Astrocyte of the hippocampus (primary cell): Measurements from ENCODE around the gene FOXN1.
"Not testable (repeated sequence)": the region's sequence is repeated elsewhere in the genome, so short reads cannot be mapped to it uniquely, and the experiment has no call there.

Experiments used
- DNase-seq: peaks from one replicate; pipeline ENCODE4 v3.0.0; 2011; ENCODE audit warnings: low read depth, low spot score

The FOXN1 gene, protein sequence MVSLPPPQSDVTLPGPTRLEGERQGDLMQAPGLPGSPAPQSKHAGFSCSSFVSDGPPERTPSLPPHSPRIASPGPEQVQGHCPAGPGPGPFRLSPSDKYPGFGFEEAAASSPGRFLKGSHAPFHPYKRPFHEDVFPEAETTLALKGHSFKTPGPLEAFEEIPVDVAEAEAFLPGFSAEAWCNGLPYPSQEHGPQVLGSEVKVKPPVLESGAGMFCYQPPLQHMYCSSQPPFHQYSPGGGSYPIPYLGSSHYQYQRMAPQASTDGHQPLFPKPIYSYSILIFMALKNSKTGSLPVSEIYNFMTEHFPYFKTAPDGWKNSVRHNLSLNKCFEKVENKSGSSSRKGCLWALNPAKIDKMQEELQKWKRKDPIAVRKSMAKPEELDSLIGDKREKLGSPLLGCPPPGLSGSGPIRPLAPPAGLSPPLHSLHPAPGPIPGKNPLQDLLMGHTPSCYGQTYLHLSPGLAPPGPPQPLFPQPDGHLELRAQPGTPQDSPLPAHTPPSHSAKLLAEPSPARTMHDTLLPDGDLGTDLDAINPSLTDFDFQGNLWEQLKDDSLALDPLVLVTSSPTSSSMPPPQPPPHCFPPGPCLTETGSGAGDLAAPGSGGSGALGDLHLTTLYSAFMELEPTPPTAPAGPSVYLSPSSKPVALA

GRCh38 chr17:28505986-28506665, at the start of gene FOXN1:
TSS of gene FOXN1 (plus strand) at chr17:28506348. CDS start at chr17:28523970, 17,622 bp downstream.
- DNase-seq, result no peak

DNA sequence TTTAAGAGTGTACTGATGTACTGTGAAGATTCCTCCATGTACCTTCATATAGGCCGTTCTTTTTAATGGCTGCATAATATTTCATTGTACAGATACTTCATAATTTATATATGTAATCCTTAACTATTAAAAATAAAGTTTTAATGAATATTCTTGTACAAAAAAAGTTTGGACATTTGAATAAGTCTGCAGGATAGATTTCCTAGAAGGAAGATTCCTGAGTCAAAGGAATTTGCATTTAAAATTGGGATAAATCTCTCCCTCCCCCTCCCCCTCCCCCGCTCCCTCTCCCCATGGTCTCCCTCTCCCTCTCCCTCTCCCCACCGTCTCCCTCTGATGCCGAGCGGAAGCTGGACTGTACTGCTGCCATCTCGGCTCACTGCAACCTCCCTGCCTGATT, 48.3 kb upstream of the FOXN1 start:
- no peak for DNase-seq

DNA sequence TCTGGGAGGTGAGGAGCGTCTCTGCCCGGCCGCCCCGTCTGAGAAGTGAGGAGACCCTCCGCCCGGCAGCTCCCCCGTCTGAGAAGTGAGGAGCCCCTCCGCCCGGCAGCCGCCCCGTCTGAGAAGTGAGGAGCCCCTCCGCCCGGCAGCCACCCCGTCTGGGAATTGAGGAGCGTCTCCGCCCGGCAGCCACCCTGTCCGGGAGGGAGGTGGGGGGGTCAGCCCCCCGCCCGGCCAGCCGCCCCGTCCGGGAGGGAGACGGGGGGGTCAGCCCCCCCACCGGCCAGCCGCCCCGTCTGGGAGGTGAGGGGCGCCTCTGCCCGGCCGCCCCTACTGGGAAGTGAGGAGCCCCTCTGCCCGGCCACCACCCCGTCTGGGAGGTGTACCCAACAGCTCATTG, 47.3 kb upstream of the FOXN1 start:
- DNase-seq, result not testable (repeated sequence)

- DNase-seq, result no peak
Observed at GRCh38 chr17:28460901-28461300, 45.2 kb upstream of the FOXN1 start.

- no peak for DNase-seq
Observed at GRCh38 chr17:28466001-28466400, 40.1 kb upstream of the FOXN1 start.

- DNase-seq, result no peak
Observed at GRCh38 chr17:28466521-28467048, 39.6 kb upstream of the FOXN1 start.

GRCh38 chr17:28467456-28468025, 38.6 kb upstream of the FOXN1 start:
- DNase-seq, result peak; percentile 54

- not testable (repeated sequence) for DNase-seq
Observed at GRCh38 chr17:28468033-28468735, 38.0 kb upstream of the FOXN1 start.

- no peak for DNase-seq
Observed at GRCh38 chr17:28468781-28469180, 37.4 kb upstream of the FOXN1 start.

GRCh38 chr17:28469376-28469775, 36.8 kb upstream of the FOXN1 start:
- no peak for DNase-seq

DNA sequence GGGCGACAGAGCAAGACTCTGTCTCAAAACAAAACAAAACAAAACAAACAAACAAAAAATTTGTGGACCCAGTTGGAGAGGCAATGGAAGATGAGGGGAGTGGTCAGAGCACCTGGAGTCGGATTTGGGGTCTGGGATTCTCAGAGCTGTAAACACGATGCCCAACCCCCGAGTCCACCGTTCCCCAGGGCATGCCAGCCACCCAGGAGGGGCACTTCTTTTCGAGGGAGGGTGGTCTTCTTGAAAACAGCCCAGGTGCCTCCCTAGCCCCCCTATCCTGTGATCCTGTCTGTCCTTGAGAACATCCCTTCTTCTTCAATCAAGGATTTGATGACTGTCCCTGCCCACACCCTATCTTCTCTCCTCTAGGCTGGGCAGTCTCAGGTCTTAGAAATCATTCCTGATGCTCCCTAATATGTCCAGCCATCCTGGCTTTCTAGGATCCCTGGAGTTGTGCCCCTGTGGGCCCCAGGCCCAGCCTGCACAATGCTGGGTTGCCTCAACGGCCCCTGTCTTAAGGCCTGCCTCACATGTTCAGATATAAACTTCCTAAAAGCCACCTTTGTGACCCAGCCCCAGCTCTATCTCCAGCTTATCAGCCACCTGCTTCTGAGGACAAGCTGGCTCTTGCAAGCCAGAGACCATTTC, 35.8 kb upstream of the FOXN1 start:
- DNase-seq, result no peak

DNA sequence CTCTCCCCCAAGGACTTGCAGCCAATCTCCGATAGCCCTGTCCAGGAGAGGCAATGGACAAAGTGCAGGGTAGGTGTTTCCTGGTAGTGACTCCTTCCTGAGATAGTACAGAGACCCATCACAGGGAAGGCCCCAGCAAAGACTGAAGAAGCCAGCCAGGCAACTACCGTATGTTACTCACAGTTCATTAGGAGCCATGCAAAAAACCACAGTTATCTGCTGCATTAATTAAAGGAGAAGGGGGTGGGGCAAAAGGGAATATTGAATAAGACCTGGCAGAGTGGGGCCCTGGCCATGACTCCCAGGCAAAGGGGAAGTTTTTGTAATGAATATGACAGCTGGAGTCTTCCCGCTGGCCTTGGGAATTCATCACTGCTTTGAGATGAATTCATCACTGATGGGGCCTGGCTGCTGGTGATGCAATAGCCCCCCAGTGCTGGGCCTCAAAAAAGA, 35.2 kb upstream of the FOXN1 start:
- DNase-seq, result no peak

GRCh38 chr17:28471531-28472342, 34.4 kb upstream of the FOXN1 start:
- no peak for DNase-seq

- no peak for DNase-seq
Observed at GRCh38 chr17:28472871-28473497, 33.2 kb upstream of the FOXN1 start.

DNA sequence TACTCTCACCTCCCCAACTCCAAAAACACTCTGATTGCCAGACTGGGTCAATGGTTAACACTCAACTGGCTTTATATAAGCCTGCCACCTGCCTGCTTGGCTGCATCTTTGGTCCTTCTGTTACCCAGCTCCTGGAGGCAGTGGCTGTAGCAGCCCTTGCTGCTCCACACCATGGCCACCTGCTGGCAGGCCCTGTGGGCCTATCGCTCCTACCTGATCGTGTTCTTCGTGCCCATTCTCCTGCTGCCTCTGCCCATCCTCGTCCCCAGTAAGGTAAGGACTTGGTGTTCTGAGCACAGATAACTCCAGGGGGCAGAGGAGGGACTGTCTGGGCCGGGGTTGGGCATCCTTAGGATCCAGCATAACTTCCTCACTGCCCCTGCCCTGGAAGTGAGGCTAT, 32.6 kb upstream of the FOXN1 start, which contains the start of gene SLC13A2:
Gene SLC13A2 (plus strand): TSS at position 103 of the 400 bp plus-strand sequence. CDS start 69 bp downstream, at position 172.
- no peak for DNase-seq

DNA sequence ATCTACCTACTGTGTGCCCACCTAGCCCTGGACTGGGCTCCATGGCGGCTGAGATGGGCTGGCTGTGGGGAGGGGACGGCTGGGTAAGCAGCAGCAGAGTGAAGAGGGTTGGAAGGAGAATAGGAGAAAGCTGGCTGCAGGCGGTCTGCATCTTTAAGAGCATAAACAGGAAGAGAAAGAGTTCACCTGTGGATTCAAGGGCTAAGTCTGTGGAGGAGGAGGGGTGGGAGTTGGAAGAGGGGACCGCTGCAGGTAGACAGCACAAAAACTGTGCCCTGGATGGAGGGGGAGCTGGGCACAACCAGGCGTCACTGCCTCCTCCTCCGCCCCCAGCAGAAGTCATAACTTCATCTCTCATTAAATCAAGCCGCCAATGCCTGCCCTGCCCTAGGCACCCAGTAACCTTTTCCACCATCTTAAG, 32.0 kb upstream of the FOXN1 start:
- DNase-seq, result no peak

DNA sequence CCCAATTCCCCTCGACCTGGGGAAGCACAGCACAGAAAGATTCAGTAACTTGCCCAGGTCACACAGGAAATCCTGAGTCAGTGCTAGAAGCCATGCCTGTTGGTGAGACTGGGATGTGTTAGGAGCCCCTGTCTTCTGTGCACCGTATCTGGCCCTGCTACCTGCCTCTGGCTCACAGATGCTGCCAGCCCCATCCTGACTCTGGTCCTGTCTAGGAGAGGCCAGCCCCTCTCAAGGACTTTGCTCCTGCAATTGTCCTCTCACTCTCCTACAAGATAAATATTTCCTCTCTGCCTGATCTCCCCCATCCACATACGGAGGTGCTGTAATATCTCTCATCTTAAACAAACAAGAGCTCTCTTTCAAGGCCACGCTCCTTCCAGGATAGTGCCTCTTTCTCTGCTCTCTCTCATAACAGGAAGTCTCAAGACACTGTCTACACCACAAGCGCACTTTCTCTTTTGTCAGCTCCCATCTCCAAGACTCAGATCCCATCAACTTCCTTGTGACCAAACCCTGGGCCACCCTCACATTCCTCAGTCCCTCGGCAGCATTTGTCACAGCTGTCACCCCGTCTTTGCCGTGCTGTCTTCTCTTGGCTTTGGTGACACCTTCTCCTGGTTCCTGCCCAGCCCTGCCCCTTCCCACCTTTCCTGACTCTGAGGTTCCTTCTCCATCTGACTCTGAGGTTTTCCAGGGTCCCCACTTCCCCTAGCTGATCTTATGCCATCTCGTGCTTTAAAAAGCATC, 30.8 kb upstream of the FOXN1 start:
- DNase-seq, result no peak

DNA sequence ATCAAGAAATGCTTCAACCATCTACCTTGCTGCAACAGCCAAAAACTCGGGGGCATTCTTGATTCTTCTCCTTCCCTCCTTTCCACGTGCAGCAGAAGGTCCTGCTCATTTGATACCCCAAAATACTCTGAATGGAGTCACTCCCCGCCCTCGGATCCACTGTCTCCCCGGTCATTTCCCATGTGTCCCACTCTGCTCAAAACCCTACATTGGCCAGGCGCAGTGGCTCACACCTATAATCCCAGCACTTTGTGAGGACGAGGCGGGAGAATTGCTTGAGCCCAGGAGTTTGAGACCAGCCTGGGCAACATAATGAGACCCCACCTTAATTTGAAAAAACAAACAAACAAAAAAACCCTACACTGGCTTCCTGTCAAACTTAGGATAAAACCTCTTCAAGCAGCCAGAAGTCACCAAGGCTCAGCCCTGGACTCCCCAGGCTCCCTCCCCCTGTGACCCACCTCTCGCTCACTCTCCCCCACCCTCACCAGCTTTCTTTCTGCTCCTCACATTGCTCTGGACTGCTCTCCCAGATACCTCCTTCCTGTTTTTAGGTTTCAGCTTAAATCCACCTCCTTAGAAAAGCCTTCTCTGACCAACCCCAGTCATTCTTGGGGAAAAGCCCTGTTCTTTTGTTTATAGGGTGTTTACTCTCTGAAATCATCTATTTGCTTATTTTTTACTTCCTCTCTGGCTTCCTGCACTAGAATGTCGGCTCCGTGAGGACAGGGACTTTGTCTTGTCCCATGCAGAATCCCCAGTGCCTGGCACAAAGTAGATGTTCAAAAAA, 29.9 kb upstream of the FOXN1 start:
- no peak for DNase-seq
